ENCODE results near the gene MRPL54.
"Not testable (repeated sequence)": the region's sequence is repeated elsewhere in the genome, so short reads cannot be mapped to it uniquely, and the experiment has no call there.

MRPL54 gene

GRCh38 chr19:3743486-3743885 lies 19.0 kb upstream of the MRPL54 start:
- DNase-seq (ENCODE audit: low read depth) = no peak

GRCh38 chr19:3745363-3746045 lies 17.0 kb upstream of the MRPL54 start:
- DNase-seq (ENCODE audit: low read depth) = no peak

- no peak for DNase-seq (ENCODE audit: low read depth)
Measured at GRCh38 chr19:3746371-3747056, 16.0 kb upstream of the MRPL54 start.

GRCh38 chr19:3748965-3749364 lies 13.5 kb upstream of the MRPL54 start:
- DNase-seq (ENCODE audit: low read depth) = no peak

GRCh38 chr19:3750211-3750610 lies 12.3 kb upstream of the MRPL54 start:
- no peak for DNase-seq (ENCODE audit: low read depth)

GRCh38 chr19:3751236-3751635 lies 11.2 kb upstream of the MRPL54 start:
- no peak for DNase-seq (ENCODE audit: low read depth)

- DNase-seq (ENCODE audit: low read depth) = no peak
Measured at GRCh38 chr19:3752492-3752891, 10.0 kb upstream of the MRPL54 start.

- no peak for DNase-seq (ENCODE audit: low read depth)
Measured at GRCh38 chr19:3753631-3754410, 8.7 kb upstream of the MRPL54 start.

- DNase-seq (ENCODE audit: low read depth) = not testable (repeated sequence)
Measured at GRCh38 chr19:3757705-3758104, 4.8 kb upstream of the MRPL54 start.

- not testable (repeated sequence) for DNase-seq (ENCODE audit: low read depth)
Measured at GRCh38 chr19:3758297-3758696, 4.2 kb upstream of the MRPL54 start.

- DNase-seq (ENCODE audit: low read depth) = no peak
Measured at GRCh38 chr19:3759482-3760254, 2.8 kb upstream of the MRPL54 start.

- no peak for DNase-seq (ENCODE audit: low read depth)
Measured at GRCh38 chr19:3760871-3761361, 1.6 kb upstream of the MRPL54 start.

- DNase-seq (ENCODE audit: low read depth) = peak; percentile 92
Measured at GRCh38 chr19:3761382-3762129, 926 bp upstream of the MRPL54 start, which contains the start of gene APBA3. TSS of gene APBA3 (minus strand) at chr19:3761692. CDS start at chr19:3760264, 1,428 bp downstream.

- DNase-seq (ENCODE audit: low read depth) = no peak
Measured at GRCh38 chr19:3762130-3762473, 380 bp upstream of the MRPL54 start.

- no peak for DNase-seq (ENCODE audit: low read depth)
Measured at GRCh38 chr19:3765121-3765520, 2.6 kb downstream of the MRPL54 start.

- DNase-seq (ENCODE audit: low read depth) = not testable (repeated sequence)
Measured at GRCh38 chr19:3765757-3766156, 3.3 kb downstream of the MRPL54 start.

GRCh38 chr19:3766520-3766919 lies 4.0 kb downstream of the MRPL54 start:
- no peak for DNase-seq (ENCODE audit: low read depth)

GRCh38 chr19:3767050-3767449 lies 4.6 kb downstream of the MRPL54 start:
- no peak for DNase-seq (ENCODE audit: low read depth)

- DNase-seq (ENCODE audit: low read depth) = no peak
Measured at GRCh38 chr19:3768015-3768747, 5.7 kb downstream of the MRPL54 start.

- DNase-seq (ENCODE audit: low read depth) = no peak
Measured at GRCh38 chr19:3768748-3769099, 6.2 kb downstream of the MRPL54 start.

- DNase-seq (ENCODE audit: low read depth) = no peak
Measured at GRCh38 chr19:3769494-3769893, 7.0 kb downstream of the MRPL54 start.

Measured in activated T-helper 1 cell treated with Interleukin-2 at 50 U/mL for 16 hours (primary cell).